ENCODE data around the gene PLXDC2.

The PLXDC2 gene

DNA sequence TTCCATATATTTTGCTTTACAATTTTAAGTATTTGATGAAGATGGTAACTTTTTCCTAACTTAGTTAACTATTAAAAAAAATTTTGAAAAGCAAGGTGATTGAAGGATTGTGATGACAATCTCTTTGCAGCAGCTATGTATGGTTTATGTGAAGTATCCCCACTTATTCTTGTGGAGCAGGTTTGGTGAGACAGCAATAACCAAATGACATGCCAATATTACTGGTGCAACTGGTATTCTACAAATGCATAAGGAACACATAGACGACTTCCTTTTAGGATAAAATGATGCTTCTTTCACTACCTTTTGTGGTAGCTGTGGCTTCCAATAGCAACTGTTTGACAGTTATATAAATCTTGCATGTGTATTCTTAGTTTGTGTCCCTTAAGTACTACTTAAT is 465.3 kb downstream of the PLXDC2 start:
- H3K36me3 ChIP-seq (ENCODE audit: control insufficient read depth, insufficient read depth, low read length): no peaks in the 10 kb centered on the region
- H4K8ac ChIP-seq (ENCODE audit: low read depth, low read length): no peak overlapping the region
- H3K4me3 ChIP-seq (ENCODE audit: low read length): no peak overlapping the region
- no peak overlapping the region for H2BK15ac ChIP-seq (replicated peaks; ENCODE audit: low read depth)
- no peaks in the 10 kb centered on the region for H3K79me1 ChIP-seq (ENCODE audit: low read length)
- no peak for DNase-seq
- H2AK5ac ChIP-seq (ENCODE audit: low read length): no peak overlapping the region
- H3K9ac ChIP-seq (ENCODE audit: low read length): no peak overlapping the region
- H3K27ac ChIP-seq (ENCODE audit: low read depth, low read length): no peak overlapping the region
- no peaks in the 10 kb centered on the region for H3K4me1 ChIP-seq (ENCODE audit: control insufficient read depth, low read depth, low read length)
- H3K18ac ChIP-seq (ENCODE audit: low read length): no peak overlapping the region
- H3K4ac ChIP-seq (ENCODE audit: low read depth, low read length): no peak overlapping the region
- no peak overlapping the region for H3K4me2 ChIP-seq (ENCODE audit: low read length)
- H3K56ac ChIP-seq (ENCODE audit: low read length): no peak overlapping the region
- no peak overlapping the region for H2BK120ac ChIP-seq (ENCODE audit: low read depth, low read length)
- H3K23ac ChIP-seq (ENCODE audit: low read length): no peak overlapping the region
- no CpG with 5 or more reads among the region's 1 CpG for WGBS (ENCODE audit: extremely low coverage, insufficient coverage, low lambda C conversion rate)
- no peak overlapping the region for H2BK5ac ChIP-seq (ENCODE audit: low read length)
- no peaks in the 10 kb centered on the region for H3K27me3 ChIP-seq (ENCODE audit: insufficient read depth, low read length, poor library complexity)
- H3K79me2 ChIP-seq (ENCODE audit: control insufficient read depth, insufficient read depth, low read length): no peaks in the 10 kb centered on the region
- no peak overlapping the region for H4K5ac ChIP-seq (ENCODE audit: low read length)

DNA sequence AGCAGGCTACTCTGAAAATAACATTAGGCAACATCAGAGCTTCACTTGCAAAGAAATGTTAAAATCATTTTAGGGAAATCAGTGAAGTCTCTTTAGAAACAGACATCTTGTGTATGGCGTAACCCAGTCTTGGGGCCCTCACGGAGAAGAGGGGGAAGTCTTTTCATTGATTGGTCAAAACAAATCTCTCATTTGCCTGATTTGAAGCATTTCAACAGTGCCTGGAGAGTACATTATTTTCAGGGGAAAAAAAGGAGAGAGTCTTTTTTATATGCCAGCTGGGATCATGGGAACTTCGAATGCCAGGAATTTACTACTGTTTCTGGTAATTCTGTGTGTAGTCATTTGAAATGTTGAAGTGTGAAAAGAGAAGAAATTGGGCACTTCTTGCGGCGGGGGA is 471.4 kb downstream of the PLXDC2 start:
- no peak overlapping the region for H2AK5ac ChIP-seq (ENCODE audit: low read length)
- no CpG with 5 or more reads among the region's 5 CpGs for WGBS (ENCODE audit: extremely low coverage, insufficient coverage, low lambda C conversion rate)
- no peak overlapping the region for H2BK120ac ChIP-seq (ENCODE audit: low read depth, low read length)
- no peak overlapping the region for H4K5ac ChIP-seq (ENCODE audit: low read length)
- no peaks in the 10 kb centered on the region for H3K79me2 ChIP-seq (ENCODE audit: control insufficient read depth, insufficient read depth, low read length)
- peak overlapping the region; percentile 19 for H2BK15ac ChIP-seq (replicated peaks; ENCODE audit: low read depth)
- H3K18ac ChIP-seq (ENCODE audit: low read length): no peak overlapping the region
- no peaks in the 10 kb centered on the region for H3K36me3 ChIP-seq (ENCODE audit: control insufficient read depth, insufficient read depth, low read length)
- no peak overlapping the region for H2BK5ac ChIP-seq (ENCODE audit: low read length)
- no peak overlapping the region for H3K4ac ChIP-seq (ENCODE audit: low read depth, low read length)
- no peaks in the 10 kb centered on the region for H3K27me3 ChIP-seq (ENCODE audit: insufficient read depth, low read length, poor library complexity)
- no peaks in the 10 kb centered on the region for H3K79me1 ChIP-seq (ENCODE audit: low read length)
- no peak overlapping the region for H4K8ac ChIP-seq (ENCODE audit: low read depth, low read length)
- no peak overlapping the region for H3K23ac ChIP-seq (ENCODE audit: low read length)
- H3K56ac ChIP-seq (ENCODE audit: low read length): no peak overlapping the region
- H3K4me1 ChIP-seq (ENCODE audit: control insufficient read depth, low read depth, low read length): no peaks in the 10 kb centered on the region
- no peak overlapping the region for H3K4me3 ChIP-seq (ENCODE audit: low read length)
- no peak overlapping the region for H3K4me2 ChIP-seq (ENCODE audit: low read length)
- DNase-seq: no peak
- no peak overlapping the region for H3K27ac ChIP-seq (ENCODE audit: low read depth, low read length)
- H3K9ac ChIP-seq (ENCODE audit: low read length): no peak overlapping the region

DNA sequence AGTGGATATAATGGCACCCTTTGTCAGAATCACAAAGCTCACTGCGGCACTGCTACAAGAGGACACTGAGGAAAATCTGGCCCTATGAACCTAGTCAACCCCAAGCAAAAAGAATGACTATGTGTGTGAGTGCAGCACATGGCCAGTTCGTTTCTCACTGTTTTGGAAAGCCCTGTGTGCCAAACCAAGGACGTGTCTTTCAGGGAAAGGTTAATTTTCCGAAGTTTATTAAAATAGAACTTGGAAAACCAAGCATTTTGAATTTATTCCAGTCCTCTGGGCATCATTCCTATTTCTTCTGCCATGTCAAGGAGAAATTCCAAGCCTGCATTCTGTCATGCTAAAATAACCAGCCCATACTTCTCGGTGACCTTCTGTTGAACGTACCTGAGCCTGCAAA is 471.8 kb downstream of the PLXDC2 start:
- Histone ChIP-seq H3K23ac (ENCODE audit: low read length) (no peak overlapping the region), H2BK120ac (ENCODE audit: low read depth, low read length) (no peak overlapping the region), H2BK15ac (replicated peaks; ENCODE audit: low read depth) (no peak overlapping the region), H2AK5ac (ENCODE audit: low read length) (no peak overlapping the region), H3K56ac (ENCODE audit: low read length) (no peak overlapping the region), H3K27ac (ENCODE audit: low read depth, low read length) (no peak overlapping the region), H3K36me3 (ENCODE audit: control insufficient read depth, insufficient read depth, low read length) (no peaks in the 10 kb centered on the region), H3K9ac (ENCODE audit: low read length) (no peak overlapping the region), H3K4me1 (ENCODE audit: control insufficient read depth, low read depth, low read length) (no peaks in the 10 kb centered on the region), H3K18ac (ENCODE audit: low read length) (no peak overlapping the region), H3K4ac (ENCODE audit: low read depth, low read length) (no peak overlapping the region), H3K79me2 (ENCODE audit: control insufficient read depth, insufficient read depth, low read length) (no peaks in the 10 kb centered on the region), H3K4me2 (ENCODE audit: low read length) (no peak overlapping the region), H3K27me3 (ENCODE audit: insufficient read depth, low read length, poor library complexity) (no peaks in the 10 kb centered on the region), H4K5ac (ENCODE audit: low read length) (no peak overlapping the region), H2BK5ac (ENCODE audit: low read length) (no peak overlapping the region), H4K8ac (ENCODE audit: low read depth, low read length) (no peak overlapping the region), H3K79me1 (ENCODE audit: low read length) (no peaks in the 10 kb centered on the region), H3K4me3 (ENCODE audit: low read length) (no peak overlapping the region)
- no peak for DNase-seq
- no CpG with 5 or more reads among the region's 6 CpGs for WGBS (ENCODE audit: extremely low coverage, insufficient coverage, low lambda C conversion rate)

DNA sequence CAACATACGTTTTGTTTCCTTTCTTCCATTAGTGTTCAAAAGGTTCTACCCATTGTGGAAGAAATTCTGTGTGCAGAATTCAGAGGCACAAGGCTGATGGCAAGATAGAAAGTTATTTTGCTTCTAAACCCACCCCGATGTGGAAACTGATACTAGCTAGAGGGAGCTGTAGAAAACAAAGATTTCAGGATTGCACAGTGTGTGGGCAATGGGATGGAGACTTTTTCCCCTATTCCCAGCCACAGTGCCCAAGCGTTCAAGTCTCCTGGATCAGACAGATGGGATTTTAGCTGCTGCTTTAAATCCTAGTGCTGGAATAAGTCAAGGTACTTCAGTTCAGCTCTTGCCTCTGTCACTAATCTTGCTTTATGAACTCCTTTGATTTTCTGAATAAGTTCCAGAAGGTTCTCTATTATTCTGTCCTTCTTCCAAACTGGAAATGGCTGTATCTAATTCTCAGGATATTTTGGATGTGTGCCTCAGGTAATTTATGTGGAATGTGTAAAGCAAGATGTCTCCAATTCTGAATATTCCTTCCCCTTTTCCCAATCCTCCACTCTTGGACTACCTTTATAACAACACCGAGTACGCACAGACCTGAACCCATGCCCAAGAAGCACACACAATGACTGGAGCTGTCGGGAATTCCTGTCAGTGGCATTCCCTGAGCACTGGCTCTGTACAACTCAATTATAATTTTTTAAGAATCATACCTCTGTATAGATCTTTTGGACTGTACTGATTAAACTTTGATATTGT is 473.0 kb downstream of the PLXDC2 start:
- Histone ChIP-seq H3K56ac (ENCODE audit: low read length) (no peak overlapping the region), H3K9ac (ENCODE audit: low read length) (no peak overlapping the region), H3K27ac (ENCODE audit: low read depth, low read length) (no peak overlapping the region), H2AK5ac (ENCODE audit: low read length) (no peak overlapping the region), H3K4me1 (ENCODE audit: control insufficient read depth, low read depth, low read length) (no peaks in the 10 kb centered on the region), H3K79me1 (ENCODE audit: low read length) (no peaks in the 10 kb centered on the region), H3K4me2 (ENCODE audit: low read length) (no peak overlapping the region), H2BK120ac (ENCODE audit: low read depth, low read length) (no peak overlapping the region), H3K79me2 (ENCODE audit: control insufficient read depth, insufficient read depth, low read length) (no peaks in the 10 kb centered on the region), H4K5ac (ENCODE audit: low read length) (no peak overlapping the region), H3K36me3 (ENCODE audit: control insufficient read depth, insufficient read depth, low read length) (no peaks in the 10 kb centered on the region), H4K8ac (ENCODE audit: low read depth, low read length) (no peak overlapping the region), H3K4ac (ENCODE audit: low read depth, low read length) (peak overlapping the region; percentile 16), H3K4me3 (ENCODE audit: low read length) (no peak overlapping the region), H3K23ac (ENCODE audit: low read length) (no peak overlapping the region), H3K18ac (ENCODE audit: low read length) (no peak overlapping the region), H3K27me3 (ENCODE audit: insufficient read depth, low read length, poor library complexity) (no peaks in the 10 kb centered on the region), H2BK5ac (ENCODE audit: low read length) (no peak overlapping the region), H2BK15ac (replicated peaks; ENCODE audit: low read depth) (no peak overlapping the region)
- WGBS (ENCODE audit: extremely low coverage, insufficient coverage, low lambda C conversion rate): no CpG with 5 or more reads among the region's 6 CpGs
- DNase-seq: no peak

DNA sequence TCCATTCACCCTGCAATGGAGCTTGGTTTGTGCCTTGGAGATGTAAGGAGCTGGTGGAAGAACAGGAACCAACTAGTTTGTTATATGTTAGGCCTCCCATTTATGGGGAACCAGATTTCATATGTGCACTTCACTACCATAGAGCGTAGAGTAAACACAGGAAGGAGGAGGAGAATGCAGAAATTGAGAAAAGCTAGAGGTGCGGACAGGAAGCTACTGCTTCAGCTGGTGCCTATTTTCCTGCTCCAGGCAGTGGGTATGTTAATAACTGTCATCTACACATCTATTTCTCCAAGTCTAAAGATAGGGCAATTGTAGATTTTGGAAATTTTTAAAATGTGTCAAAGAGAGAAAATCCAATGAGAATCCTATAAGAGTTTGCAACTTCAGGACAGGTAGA is 482.2 kb downstream of the PLXDC2 start:
- no peaks in the 10 kb centered on the region for H3K4me1 ChIP-seq (ENCODE audit: control insufficient read depth, low read depth, low read length)
- H2BK120ac ChIP-seq (ENCODE audit: low read depth, low read length): no peak overlapping the region
- H3K79me1 ChIP-seq (ENCODE audit: low read length): no peaks in the 10 kb centered on the region
- H3K27me3 ChIP-seq (ENCODE audit: insufficient read depth, low read length, poor library complexity): no peaks in the 10 kb centered on the region
- H3K27ac ChIP-seq (ENCODE audit: low read depth, low read length): no peak overlapping the region
- H3K79me2 ChIP-seq (ENCODE audit: control insufficient read depth, insufficient read depth, low read length): no peaks in the 10 kb centered on the region
- H2BK15ac ChIP-seq (replicated peaks; ENCODE audit: low read depth): no peak overlapping the region
- H2BK5ac ChIP-seq (ENCODE audit: low read length): no peak overlapping the region
- no peak for DNase-seq
- H3K56ac ChIP-seq (ENCODE audit: low read length): no peak overlapping the region
- no peak overlapping the region for H4K8ac ChIP-seq (ENCODE audit: low read depth, low read length)
- no peak overlapping the region for H3K4me3 ChIP-seq (ENCODE audit: low read length)
- no peak overlapping the region for H3K9ac ChIP-seq (ENCODE audit: low read length)
- no CpG with 5 or more reads among the region's 2 CpGs for WGBS (ENCODE audit: extremely low coverage, insufficient coverage, low lambda C conversion rate)
- no peak overlapping the region for H3K4me2 ChIP-seq (ENCODE audit: low read length)
- H3K23ac ChIP-seq (ENCODE audit: low read length): no peak overlapping the region
- no peak overlapping the region for H3K4ac ChIP-seq (ENCODE audit: low read depth, low read length)
- H2AK5ac ChIP-seq (ENCODE audit: low read length): no peak overlapping the region
- H3K18ac ChIP-seq (ENCODE audit: low read length): no peak overlapping the region
- no peaks in the 10 kb centered on the region for H3K36me3 ChIP-seq (ENCODE audit: control insufficient read depth, insufficient read depth, low read length)
- no peak overlapping the region for H4K5ac ChIP-seq (ENCODE audit: low read length)

Measured in mesendoderm (in vitro differentiated cells).